Testis (tissue), 2 donors: ENCODE measurements around the gene COL4A3.

Experiments used
- POLR2A ChIP-seq: fragments of 450-650 bp; IDR thresholded peaks from one replicate; pipeline ENCODE4 v1.6.1; 2017; ENCODE audit warnings: antibody characterized with exemption, mild to moderate bottlenecking, moderate library complexity
- TF ChIP-seq, protein P1 (sequence below), 3 experiments: fragments of 450-650 bp in 2 of 3; fragments of 200-600 bp in 1 of 3; sonication (generic) in 1 of 3; IDR thresholded peaks; one replicate each; pipeline ENCODE4 v1.5.1; 2016 to 2019; ENCODE audit warnings: antibody characterized with exemption in 3 of 3, mild to moderate bottlenecking in 2 of 3, moderate library complexity in 1 of 3

DNA sequence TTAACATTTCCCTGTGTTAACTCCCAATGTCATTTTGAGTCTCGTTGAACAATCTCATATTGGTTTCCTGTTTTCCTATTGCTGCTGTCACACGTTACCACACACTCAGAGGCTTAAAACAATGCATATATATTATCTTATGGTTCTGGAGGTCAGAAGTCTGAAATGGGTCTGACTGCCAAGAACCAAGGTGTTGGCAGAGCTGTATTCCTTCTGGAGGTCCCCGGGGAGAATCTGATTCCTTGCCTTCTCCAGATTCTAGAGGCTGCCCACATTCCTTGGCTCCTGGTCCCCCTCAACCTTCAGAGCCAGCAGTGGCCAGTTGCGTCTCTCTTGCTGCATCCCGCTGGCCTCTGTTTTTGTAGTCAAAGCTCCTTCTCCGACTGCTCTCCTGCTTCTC lies 18.0 kb upstream of the COL4A3 start:
- TF ChIP-seq, protein P1, sequence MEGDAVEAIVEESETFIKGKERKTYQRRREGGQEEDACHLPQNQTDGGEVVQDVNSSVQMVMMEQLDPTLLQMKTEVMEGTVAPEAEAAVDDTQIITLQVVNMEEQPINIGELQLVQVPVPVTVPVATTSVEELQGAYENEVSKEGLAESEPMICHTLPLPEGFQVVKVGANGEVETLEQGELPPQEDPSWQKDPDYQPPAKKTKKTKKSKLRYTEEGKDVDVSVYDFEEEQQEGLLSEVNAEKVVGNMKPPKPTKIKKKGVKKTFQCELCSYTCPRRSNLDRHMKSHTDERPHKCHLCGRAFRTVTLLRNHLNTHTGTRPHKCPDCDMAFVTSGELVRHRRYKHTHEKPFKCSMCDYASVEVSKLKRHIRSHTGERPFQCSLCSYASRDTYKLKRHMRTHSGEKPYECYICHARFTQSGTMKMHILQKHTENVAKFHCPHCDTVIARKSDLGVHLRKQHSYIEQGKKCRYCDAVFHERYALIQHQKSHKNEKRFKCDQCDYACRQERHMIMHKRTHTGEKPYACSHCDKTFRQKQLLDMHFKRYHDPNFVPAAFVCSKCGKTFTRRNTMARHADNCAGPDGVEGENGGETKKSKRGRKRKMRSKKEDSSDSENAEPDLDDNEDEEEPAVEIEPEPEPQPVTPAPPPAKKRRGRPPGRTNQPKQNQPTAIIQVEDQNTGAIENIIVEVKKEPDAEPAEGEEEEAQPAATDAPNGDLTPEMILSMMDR (IDR thresholded peaks at IDR 0.05): no peak
- no peak for TF ChIP-seq POLR2A
